Stimulated activated CD8-positive, alpha-beta memory T cell treated with anti-CD3 and anti-CD28 coated beads, Interleukin-4, amount 100 ng/mL, for 1 hour (primary cell): ENCODE data around the gene SMIM32.

Experiments used
- DNase-seq, 2 donors: peaks; one replicate each; pipeline ENCODE4 v3.0.0-alpha.2; 2020; ENCODE audit warnings: low read depth in 2 of 2, low spot score in 1 of 2

The SMIM32 gene

GRCh38 chr5:136208916-136209315, 16.0 kb upstream of the SMIM32 start:
- no peak for DNase-seq

GRCh38 chr5:136207631-136208030, 14.7 kb upstream of the SMIM32 start:
- no peak for DNase-seq

DNA sequence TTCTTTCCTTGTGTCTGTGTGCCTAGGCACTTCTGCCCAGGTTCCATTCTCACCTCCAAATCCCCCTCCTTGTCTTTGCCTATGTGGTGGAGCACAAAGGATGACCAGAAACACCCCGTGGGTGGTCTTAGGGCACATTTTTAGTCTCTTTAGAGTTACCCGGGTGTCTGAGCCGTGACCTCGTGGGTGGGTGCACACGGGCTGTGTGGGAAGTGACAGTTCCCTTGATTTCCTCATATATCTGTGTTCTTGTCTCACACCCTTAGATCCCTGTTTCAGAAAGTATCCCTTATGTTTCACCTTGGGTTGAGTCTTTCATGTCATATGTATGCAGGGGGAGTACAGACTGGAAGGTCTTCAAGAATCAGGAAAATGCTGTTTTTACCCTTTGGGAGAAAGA, 13.4 kb upstream of the SMIM32 start:
- DNase-seq: no peak

DNA sequence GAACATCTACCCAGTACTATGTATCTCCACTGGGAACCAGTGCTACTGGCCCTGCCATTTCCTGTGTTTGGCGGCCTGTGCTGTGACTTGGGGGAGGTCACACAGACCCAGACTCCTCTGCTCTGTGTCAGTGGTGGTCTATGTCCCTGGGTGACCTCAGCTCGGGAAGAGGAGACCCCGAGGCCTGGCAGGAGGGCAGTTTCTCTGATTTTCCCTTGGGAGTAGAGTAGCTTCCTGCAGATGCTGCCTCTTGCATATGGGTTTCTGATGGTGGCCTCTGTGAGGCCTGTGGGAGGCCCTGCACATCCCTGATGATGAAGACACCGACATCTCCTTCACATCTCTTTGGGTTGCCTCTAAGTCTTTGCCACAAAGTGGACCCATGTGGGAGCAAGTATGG, 13.0 kb upstream of the SMIM32 start:
- DNase-seq: no peak

GRCh38 chr5:136205061-136205702, 12.2 kb upstream of the SMIM32 start:
- no peak for DNase-seq

- no peak for DNase-seq
Measured at GRCh38 chr5:136203303-136203922, 10.5 kb upstream of the SMIM32 start.

DNA sequence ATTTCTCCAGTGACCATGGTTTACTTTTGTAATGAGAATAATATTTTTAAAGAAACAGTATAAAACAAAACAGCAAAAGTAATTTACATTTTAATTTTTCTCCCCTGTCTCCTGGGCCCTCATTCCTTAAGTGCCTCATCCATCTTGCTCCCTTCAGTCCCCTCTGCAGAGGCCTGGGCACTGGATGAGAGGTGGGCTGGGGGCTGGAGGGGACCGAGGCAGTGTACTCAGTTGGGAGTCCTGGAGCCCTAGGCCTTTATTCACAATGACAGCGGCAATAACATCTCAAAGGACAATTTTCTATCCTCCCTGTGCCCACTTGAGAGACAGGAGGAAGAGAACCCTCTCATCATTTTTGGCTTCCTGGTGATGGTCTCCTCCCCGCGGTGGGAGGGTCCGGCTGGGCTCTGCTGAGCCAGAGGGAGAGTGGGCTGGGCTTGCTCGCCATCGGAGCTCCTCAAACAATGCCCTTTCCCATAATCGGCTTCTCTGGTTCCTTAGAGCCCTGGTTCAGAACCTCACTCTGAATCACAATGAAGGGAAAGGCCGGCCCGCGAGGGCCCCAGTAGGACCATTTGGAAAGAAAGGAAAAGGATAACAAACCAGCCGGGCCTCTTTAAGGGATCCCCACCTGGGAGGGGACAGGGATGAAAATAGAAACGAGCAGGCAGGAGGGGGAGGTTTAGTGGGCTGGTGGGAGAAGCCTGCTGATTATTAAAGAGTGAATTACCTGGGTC, 9.7 kb upstream of the SMIM32 start:
- no peak for DNase-seq

- no peak for DNase-seq
Measured at GRCh38 chr5:136201870-136202269, 8.9 kb upstream of the SMIM32 start.

DNA sequence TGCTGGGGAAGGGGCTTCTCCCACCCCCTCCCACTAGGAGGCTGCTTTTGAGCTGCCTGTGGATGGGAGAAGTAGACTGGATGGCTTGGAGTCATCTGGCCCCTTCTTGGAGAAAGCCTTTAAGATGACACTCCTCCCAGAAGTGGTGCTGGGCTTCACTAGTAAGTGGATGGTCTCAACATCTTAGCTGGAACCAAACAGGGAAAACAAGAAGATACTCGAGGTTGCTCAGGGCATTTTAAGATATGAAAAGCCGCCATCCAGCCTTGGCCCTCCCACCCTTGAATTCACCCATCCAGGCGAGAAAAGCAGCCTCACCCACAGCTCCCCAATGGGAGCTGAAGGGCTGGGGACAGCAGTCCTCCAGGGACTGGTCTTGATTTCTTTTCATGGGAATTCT, 7.8 kb upstream of the SMIM32 start:
- DNase-seq: no peak

- no peak for DNase-seq
Measured at GRCh38 chr5:136200130-136200529, 7.2 kb upstream of the SMIM32 start.

DNA sequence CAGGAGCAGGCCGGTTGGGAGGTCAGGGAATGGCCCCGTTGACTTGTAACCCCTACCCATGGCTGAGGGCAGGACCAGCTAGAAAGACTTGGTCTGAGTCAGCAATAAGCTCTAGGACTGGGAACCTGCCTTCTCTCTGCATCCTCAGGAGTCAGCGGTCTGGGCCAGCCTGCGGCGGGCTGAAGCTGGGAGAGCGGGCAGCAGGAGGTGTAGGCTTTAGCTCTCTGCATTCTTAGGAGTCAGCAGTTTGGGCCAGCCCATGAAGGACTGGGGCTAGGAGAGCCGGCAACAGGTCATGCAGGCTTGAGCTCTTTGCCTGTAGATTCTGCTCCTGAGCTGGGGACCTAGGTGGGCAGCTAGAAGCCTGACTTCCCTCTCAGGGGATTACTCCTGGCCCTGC, 6.4 kb upstream of the SMIM32 start:
- no peak for DNase-seq

GRCh38 chr5:136198453-136198852, 5.5 kb upstream of the SMIM32 start:
- DNase-seq: no peak

GRCh38 chr5:136197462-136198142, 4.6 kb upstream of the SMIM32 start:
- DNase-seq: no peak

DNA sequence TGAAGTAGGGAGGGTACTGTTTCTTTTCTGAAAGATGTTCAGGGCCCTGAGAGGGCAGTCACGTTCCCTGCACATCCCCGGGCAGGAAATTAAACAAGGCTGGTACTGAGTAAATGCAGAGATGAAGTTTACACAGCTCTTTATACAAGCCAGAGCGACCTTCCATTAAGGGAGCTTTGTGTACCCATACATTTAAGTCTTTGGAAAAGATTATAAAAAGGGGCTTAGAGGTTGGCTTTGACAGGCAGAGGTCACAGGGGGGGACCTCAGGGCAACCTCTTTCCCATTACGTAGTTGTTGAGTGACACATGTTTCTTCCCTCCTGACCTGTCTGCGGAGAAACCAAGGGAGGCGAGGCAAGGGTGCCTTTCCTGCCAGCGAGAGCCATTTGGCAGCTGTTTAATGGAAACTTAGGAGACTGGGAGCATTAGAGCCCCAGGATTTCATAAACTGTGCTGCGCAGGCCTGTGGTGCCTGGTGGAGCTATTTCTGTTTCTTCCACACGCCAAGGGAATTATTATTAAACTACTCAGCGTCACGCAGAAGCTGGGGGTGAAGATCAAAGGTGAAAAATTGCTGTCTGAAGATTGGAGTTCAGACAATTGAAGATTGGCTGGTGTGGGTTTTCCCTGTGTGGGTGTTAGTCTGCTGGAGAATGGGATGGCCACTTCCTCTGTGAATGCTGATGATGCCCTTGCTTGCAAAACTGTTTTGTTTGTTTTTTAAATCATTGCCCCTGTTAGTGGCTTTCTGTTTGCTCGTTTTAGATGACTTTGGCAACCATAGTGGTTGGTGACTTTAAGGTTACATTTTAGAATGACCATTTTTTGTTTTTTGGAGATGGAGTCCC, 3.2 kb upstream of the SMIM32 start:
- DNase-seq: no peak

GRCh38 chr5:136194576-136194975, 1.6 kb upstream of the SMIM32 start:
- DNase-seq: no peak

- DNase-seq: no peak
Measured at GRCh38 chr5:136193322-136193935, 467 bp upstream of the SMIM32 start.

GRCh38 chr5:136192015-136192525, 892 bp downstream of the SMIM32 start:
- no peak for DNase-seq

GRCh38 chr5:136191304-136192014, 1.5 kb downstream of the SMIM32 start:
- DNase-seq: no peak

GRCh38 chr5:136190904-136191303, 2.1 kb downstream of the SMIM32 start:
- DNase-seq: no peak
